Erythroblast (primary cell): ENCODE results near the gene PKD1L1.

Experiments
- DNase-seq, 2 experiments: peaks; one replicate each; lab custom pipeline; 2025; lab: John Stamatoyannopoulos, UW
- GATA1 ChIP-seq: IDR thresholded peaks from 2 replicates; pipeline ENCODE4 v1.6.1; 2011; ENCODE audit warnings: low read depth, mild to moderate bottlenecking, control low read depth, low read length, moderate library complexity
- POLR2A ChIP-seq: IDR thresholded peaks from 2 replicates; pipeline ENCODE4 v1.6.1; 2011; ENCODE audit warnings: mild to moderate bottlenecking, low read length

PKD1L1 gene

GRCh38 chr7:47915616-47915976 lies 32.7 kb downstream of the PKD1L1 start:
- no peak for DNase-seq
- TF ChIP-seq POLR2A (no peak), GATA1 (no peak)

GRCh38 chr7:47914717-47915615 lies 33.3 kb downstream of the PKD1L1 start:
- no peak for DNase-seq
- TF ChIP-seq POLR2A (no peak), GATA1 (no peak)

GRCh38 chr7:47912332-47912731 lies 35.9 kb downstream of the PKD1L1 start:
- TF ChIP-seq GATA1 (no peak), POLR2A (no peak)
- no peak for DNase-seq

- TF ChIP-seq GATA1 (no peak), POLR2A (no peak)
- DNase-seq = no peak
Observed at GRCh38 chr7:47908720-47909119, 39.5 kb downstream of the PKD1L1 start.

- no peak for TF ChIP-seq POLR2A
- TF ChIP-seq GATA1 = no peak
- no peak for DNase-seq
Observed at GRCh38 chr7:47907981-47908616, 40.2 kb downstream of the PKD1L1 start.

GRCh38 chr7:47906883-47907282 lies 41.4 kb downstream of the PKD1L1 start:
- DNase-seq = no peak
- TF ChIP-seq GATA1 = no peak
- no peak for TF ChIP-seq POLR2A

- TF ChIP-seq POLR2A (no peak), GATA1 (no peak)
- no peak for DNase-seq
Observed at GRCh38 chr7:47905076-47905920, 43.0 kb downstream of the PKD1L1 start.

- no peak for DNase-seq
- TF ChIP-seq GATA1 = no peak
- TF ChIP-seq POLR2A = no peak
Observed at GRCh38 chr7:47902013-47902412, 46.3 kb downstream of the PKD1L1 start.

- no peak for DNase-seq
- no peak for TF ChIP-seq POLR2A
- TF ChIP-seq GATA1 = no peak
Observed at GRCh38 chr7:47901542-47901941, 46.7 kb downstream of the PKD1L1 start.

- DNase-seq = no peak
- no peak for TF ChIP-seq POLR2A
Observed at GRCh38 chr7:47897831-47898230, 50.4 kb downstream of the PKD1L1 start.

- TF ChIP-seq GATA1 = no peak
- no peak for TF ChIP-seq POLR2A
- no peak for DNase-seq
Observed at GRCh38 chr7:47896809-47897423, 51.4 kb downstream of the PKD1L1 start.

- DNase-seq = no peak
- TF ChIP-seq POLR2A (no peak), GATA1 (no peak)
Observed at GRCh38 chr7:47895026-47895425, 53.2 kb downstream of the PKD1L1 start.

GRCh38 chr7:47893721-47894365 lies 54.4 kb downstream of the PKD1L1 start:
- no peak for DNase-seq
- TF ChIP-seq GATA1 (no peak), POLR2A (no peak)
